Limb (tissue), 2 donors: ENCODE results near the gene DNAJC16.
"Not testable (repeated sequence)": the region's sequence is repeated elsewhere in the genome, so short reads cannot be mapped to it uniquely, and the experiment has no call there.

ENCODE experiments used
- DNase-seq, 2 donors: peaks; one replicate each; pipeline ENCODE4 v3.0.0-alpha.2; 2016; ENCODE audit errors: extremely low spot score in 2 of 2

DNAJC16 gene

GRCh38 chr1:15506831-15507230 lies 19.8 kb upstream of the DNAJC16 start:
- DNase-seq: no peak

GRCh38 chr1:15507278-15507677 lies 19.4 kb upstream of the DNAJC16 start:
- no peak for DNase-seq

DNA sequence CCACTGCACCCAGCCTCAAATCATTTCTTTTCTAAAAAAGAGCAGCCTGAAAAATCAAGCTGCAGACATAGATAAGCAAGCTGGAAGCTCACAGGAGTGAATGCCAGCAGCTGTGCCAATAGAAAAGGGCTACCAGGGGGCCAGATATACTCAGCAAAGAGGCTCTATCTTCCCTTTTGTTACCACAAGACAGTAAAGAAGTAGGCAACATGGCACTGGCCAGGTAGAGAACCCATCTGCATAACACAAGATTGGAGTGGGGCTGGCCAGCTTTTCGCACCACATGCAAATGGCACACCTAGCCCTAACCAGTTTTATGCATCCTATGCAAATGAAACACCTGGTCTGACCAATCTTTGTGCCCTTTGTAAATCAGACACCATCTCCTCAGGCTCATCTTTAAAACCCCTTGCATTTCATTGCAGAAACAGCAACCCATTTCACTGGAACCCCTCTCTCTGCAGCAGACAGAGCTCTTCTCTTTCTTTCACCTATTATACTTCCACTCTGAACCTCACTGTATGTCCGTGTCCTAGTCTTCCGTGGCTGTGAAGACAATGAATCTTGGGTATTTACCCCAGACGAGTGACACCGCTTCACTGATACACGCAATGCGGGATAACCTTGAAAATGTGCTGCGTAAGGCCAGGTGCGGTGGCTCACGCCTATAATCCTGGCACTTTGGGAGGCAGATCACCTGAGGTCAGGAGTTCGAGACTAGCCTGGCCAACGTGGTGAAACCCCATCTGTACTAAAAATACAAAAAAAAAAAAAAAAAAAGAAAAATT lies 17.8 kb upstream of the DNAJC16 start:
- DNase-seq: no peak

DNA sequence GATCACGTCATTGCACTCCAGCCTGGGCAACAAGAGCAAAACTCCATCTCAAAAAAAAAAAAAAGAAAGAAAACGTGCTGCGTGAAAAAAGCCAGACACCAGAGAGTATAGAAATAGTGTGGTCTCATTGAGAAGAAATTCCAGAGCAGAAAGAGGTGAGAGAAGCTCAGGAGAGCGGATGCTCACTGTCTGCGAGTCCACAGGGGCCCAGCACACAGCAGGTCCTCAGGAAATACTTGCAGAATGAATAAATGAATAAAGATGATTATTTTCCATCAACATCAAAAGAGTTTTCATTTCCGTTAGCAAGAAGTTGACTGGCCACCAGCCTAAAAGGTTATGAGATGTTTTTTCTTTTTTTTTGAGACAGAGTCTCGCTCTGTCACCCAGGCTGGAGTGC lies 17.1 kb upstream of the DNAJC16 start:
- no peak for DNase-seq

DNA sequence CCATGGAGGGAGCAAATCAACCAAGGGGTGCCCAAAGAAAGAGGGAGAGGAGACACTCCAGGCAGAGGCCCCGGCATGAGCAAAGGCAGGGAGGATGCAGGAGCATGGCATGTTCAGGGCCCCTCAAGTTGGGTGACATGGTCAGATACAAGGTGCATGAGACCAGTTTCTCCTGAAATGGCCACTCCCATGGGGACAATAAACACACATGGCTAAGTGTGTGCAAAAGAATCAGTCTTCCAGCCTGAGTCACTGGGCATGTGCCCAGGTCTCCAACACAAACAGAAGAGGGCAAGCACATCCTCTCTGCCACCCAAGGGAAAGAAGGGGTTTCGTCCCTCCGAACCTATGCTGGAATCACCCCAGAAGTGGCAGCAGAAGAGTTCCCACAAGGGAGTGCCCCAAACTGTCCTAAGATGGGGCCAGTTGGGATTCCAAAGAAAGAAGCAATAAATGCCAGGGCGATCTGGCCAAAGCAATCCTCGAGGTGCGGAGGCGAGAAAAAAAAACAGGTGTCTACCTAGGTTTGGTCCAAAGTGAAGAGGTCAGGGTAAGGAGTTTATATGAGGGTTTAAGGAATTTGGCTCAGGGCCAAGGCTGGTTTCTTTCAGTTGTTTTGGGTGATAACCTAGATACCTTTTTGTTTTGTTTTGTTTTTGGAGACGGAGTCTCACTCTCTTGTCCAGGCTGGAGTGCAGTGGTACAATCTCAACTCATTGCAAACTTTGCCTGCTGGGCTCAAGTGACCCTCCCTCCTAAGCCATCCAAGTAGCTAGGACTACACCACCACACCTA lies 15.8 kb upstream of the DNAJC16 start:
- no peak for DNase-seq

- no peak for DNase-seq
Measured at GRCh38 chr1:15513192-15513591, 13.5 kb upstream of the DNAJC16 start.

DNA sequence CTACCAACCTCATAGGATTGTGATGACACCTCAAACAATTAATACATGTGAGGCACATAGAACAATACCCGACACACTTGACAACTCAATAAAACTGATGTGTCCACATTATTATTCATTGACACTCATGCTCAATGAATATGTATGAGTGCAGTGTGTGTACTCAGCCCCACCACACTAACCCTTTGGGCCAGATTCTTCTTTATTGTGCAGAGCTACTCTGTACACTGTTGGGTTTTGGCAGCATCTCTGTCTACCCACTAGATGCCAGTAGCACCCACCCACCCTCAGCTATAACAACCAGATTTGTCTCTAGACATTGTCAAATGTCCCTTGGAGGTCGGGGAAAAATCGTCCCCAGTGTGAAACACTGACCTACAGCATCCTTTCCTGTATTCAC lies 12.7 kb upstream of the DNAJC16 start:
- DNase-seq: no peak

DNA sequence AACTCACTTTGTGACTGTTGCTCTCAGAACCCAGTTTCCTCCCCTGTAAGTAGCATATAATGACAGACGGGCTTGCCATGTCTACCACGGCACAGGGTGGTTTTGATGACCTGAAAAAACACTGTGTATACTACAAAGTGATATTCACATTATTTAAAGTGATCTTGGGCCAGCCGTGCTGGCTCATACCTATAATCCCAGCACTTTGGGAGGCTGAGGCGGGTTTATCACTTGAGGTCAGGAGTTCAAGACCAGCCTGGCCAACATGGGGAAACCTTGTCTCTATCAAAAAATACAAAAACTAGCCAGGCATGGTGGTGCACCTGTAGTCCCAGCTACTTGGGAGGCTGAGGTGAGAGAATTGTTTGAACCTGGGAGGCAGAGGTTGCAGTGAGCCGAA lies 12.1 kb upstream of the DNAJC16 start:
- DNase-seq: not testable (repeated sequence)

DNA sequence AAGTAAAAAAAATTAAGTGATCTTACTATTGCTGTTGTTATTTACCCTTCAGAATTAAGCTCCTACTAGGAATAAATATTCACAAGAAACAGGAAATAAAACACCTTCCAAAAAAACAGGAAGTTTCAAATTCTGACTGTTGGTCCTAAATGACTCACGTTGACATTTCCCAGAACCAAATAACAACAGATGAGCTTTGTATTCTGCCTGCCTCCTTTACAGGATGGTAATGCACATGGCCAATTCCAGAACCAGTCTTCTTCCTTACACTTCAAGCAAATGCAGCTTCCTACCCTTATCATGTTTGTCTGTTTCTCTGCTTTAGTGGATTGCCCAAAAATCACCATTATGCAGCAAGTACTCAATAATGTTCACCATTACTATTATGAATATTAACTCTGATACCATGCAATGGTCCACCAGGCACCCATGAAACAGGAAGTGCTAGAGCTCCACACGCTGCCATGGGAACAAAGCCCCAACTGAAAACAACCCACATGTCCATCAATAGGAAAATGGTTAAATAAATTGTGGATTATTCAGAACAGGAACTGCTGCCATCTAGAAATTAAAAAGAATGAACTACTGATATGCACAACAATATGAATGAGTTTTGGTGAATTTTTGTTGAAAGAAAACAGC lies 11.5 kb upstream of the DNAJC16 start:
- DNase-seq: no peak

- DNase-seq: no peak
Measured at GRCh38 chr1:15519625-15520024, 7.0 kb upstream of the DNAJC16 start.

DNA sequence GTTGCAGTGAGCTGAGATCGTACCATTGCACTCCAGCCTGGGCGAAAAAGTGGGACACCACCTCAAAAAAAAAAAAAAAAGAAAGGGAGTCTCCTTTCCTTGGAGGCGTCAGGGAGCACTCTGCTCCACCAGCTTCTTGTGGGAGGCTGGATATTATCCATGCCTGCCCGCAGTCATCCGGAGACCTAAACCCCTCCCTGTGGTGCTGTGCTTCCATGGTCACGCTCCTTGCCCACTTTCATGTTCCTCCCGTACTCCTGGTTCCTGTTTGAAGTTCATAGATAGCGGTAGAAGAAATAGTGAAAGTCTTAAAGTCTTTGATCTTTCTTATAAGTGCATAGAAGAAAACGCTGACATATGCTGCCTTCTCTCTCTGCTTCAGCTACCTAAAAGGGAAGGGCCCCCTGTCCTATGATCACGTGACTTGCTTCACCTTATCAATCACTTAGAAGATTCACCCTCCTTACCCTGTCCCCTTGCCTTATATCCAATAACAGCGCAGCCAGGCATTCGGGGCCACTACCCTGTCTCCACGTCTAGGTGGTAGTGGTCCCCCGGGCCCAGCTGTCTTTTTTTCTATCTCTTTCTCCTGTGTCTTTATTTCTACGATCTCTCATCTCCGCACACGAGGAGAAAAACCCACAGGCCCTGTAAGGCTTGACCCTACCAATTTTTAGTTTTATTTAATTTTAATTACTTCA lies 5.3 kb upstream of the DNAJC16 start:
- DNase-seq: not testable (repeated sequence)

DNA sequence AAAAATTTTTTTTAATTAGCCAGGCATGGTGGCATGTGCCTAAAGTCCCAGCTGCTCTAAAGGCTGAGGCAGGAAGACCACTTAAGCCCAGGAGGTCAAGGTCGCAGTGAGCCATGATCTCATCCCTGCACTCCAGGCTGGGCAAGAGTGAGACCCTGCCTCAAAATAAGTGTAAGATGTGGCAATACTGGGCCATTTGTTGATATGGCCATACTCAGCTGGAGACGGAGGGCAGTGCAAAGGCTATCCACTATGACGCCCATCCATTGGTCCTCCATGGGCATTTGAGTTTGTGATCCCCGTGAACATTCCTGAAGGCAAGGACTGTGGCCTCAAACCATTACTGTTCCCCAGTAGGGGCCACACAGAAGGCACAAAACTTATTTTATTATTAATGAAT lies 4.1 kb upstream of the DNAJC16 start:
- DNase-seq: no peak

DNA sequence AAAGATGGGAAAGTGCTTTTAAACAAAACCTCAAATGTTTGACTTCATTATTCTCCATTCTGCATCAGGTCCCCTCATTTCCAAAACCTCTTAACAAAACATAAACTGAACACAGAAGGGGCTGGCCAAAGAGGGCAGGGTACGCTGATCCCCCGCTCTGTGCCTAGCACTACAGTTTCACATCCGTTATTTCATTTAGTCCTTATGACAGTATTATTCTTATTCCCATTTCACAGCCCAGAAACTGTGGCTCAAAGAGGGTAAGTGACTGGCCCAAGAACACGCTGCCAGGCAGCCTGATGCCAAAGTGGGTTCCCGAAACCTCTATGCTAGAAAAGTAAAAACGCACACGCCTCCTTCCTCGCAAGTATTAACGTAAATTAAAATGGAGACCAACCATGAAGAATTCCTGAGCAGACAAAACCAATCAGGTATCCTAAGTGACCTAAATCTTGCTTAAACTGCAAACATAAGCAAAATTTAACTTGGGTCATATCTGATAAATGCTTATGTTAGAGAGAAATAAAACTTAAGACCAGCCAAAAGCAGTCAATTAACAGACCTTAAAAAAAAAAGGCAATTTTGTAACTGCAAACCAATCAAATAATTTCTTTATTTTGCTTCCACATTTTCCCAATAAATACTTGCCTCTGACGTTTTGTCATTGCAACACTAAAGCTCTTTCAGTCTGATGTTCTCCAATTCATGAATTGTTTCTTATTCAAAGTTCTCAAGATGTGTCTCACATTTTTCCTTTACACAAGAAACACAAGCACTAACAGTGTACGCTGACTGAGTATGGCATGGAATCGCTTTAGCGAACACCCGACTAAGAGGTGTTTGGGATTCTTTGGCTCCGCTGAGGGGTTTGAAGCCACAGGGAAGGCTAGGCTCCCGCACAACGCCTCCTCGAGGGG lies 3.3 kb upstream of the DNAJC16 start:
- DNase-seq: peak in 1 of 2 donors; percentile 44

- no peak for DNase-seq
Measured at GRCh38 chr1:15524021-15524282, 2.7 kb upstream of the DNAJC16 start, which contains the start of gene CASP9. TSS of gene CASP9 (minus strand) at chr1:15524215. CDS start at chr1:15524200, 15 bp downstream.

DNA sequence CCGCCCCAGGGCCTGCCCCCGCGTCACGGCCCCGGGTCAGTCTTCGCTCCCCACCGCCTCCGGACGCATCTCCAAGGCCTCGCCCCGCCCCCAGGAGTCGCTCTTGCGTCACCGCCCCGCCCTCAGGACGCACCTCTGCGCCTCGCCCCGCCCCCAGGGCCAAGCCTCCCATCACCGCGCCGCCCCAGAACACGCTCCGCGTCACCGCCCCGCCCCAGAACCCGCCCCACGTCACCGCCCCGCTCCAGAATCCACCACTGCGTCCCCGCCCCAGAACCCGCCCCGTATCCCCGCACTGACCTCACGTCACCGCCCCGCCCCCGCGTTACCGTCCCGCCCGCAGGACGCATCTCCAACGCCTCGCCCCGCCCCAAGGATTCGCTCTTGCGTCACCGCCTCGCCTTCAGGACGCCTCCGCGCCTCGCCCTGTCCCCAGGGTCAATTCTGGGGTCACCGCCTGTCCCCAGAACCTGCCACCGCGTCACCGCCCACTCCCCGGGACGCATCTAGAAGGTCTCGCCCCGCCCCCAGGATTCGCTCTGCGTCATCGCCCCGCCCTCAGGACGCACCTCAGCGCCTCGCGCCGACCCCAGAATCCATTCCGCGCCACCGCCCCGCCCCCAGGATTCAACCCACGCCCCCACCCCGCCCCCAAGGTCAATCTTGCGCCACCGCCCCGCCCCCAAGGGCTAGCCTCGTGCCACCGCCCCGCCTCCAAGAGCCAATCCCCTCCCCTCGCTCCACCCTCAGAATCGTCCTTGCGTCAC lies 2.2 kb upstream of the DNAJC16 start:
- peak; percentile 99 to 100 for DNase-seq

GRCh38 chr1:15525050-15526020 lies 1.3 kb upstream of the DNAJC16 start:
- DNase-seq: peak in 1 of 2 donors; percentile 41

- DNase-seq: peak in 1 of 2 donors; percentile 2
Measured at GRCh38 chr1:15526021-15526489, 593 bp upstream of the DNAJC16 start.

DNA sequence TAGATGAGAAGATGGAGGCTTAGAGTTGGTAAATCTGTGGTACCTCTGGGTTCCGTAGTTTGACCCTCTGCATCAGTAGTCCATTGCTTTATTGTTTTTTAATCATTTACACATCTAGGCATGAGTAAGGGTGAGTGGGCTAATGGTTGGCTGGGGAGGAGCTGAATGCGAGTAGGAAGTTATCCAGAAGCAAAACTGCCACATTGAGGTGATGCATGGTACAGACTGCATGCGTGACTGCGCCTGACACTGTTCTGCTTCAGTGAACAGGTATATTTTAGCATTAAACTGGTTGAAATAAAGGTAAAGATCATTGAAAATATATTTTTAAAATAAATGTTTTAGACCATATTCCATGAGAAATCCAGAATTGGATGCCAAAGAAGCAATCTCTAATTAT lies 4.4 kb downstream of the DNAJC16 start:
- DNase-seq: no peak

DNA sequence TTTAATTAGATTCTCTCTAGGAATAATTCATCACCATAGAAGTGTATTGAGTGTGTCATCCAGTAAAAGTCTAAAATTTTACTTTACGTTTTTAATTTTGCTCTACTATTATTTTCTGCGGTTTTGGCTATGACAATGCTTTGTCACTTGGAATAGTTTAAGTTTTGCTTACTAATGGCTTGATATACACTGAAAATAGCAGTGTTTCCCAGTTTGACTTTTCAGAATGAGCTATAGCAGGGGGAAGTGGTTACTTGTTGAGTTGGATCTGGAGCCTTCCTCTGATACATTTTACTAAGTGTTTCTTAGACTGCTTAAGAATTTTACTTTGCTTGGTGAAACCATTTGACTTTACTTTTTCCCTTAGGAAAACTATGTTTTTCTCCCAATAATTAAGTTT lies 5.0 kb downstream of the DNAJC16 start:
- no peak for DNase-seq
